ENCODE results near the gene CBARP. TPM values are rescaled to one million over a fixed set of nuclear protein-coding genes. Genes with fewer than 3 reads are reported as not detected.

CBARP gene
- total RNA-seq, 2 donors from 2014 or later = 0.38 to 0.58 TPM

- DNase-seq (no peak), ATAC-seq (replicated peaks in 1 of 2) (peak in 1 of 2 donors; percentile 10)
- Mint-ChIP-seq H3K9me3 (no peaks in the 10 kb centered on the region), H3K27me3 (ENCODE audit: low read depth) (no peaks in the 10 kb centered on the region), H3K4me1 (ENCODE audit: low read depth) (no peaks in the 10 kb centered on the region), H3K27ac (no peak overlapping the region), H3K4me3 (no peak overlapping the region), H3K36me3 (ENCODE audit: insufficient read depth in 2 of 2) (no peaks in the 10 kb centered on the region)
These were observed 5.8 kb downstream of the CBARP start for GRCh38 chr19:1231729-1232637.

DNA sequence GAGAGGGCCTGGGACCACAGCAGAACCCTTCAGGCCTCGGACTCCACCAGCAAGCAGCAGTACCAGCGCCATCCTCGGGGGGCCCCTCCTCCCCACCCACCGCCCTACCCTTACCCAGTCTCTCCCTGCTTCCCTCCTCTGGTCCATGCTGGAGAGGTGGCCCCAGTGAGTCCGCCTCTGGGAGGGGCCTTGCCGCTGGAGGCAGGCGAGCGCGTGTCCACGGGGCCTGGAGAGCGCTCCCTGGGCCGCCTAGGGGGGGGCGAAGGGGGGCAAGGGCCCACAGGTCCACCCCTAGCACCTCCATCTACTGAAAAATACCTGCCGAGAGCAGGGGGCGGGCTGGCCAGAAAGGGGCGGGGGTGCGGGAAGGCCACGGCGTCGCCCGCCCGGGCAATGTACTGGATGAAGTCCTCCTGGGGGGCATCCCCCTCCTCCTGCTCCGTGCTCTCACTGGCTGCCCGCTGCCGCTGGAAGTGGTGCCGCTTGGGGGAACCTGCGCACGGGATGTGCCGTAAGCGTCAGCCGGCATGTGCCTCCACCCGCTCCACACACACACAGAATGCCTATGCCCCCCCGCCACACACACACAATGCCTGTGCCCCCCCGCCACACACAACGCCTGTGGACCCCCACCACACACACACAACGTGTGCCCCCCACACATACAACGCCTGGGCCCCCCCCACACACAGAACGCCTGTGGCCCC is 6.9 kb downstream of the CBARP start:
- Mint-ChIP-seq H3K4me3 (no peak overlapping the region), H3K4me1 (ENCODE audit: low read depth) (no peaks in the 10 kb centered on the region), H3K36me3 (ENCODE audit: insufficient read depth in 2 of 2) (no peaks in the 10 kb centered on the region), H3K9me3 (no peaks in the 10 kb centered on the region), H3K27ac (no peak overlapping the region), H3K27me3 (ENCODE audit: low read depth) (no peaks in the 10 kb centered on the region)
- ATAC-seq (replicated peaks in 1 of 2) (no peak), DNase-seq (no peak)

DNA sequence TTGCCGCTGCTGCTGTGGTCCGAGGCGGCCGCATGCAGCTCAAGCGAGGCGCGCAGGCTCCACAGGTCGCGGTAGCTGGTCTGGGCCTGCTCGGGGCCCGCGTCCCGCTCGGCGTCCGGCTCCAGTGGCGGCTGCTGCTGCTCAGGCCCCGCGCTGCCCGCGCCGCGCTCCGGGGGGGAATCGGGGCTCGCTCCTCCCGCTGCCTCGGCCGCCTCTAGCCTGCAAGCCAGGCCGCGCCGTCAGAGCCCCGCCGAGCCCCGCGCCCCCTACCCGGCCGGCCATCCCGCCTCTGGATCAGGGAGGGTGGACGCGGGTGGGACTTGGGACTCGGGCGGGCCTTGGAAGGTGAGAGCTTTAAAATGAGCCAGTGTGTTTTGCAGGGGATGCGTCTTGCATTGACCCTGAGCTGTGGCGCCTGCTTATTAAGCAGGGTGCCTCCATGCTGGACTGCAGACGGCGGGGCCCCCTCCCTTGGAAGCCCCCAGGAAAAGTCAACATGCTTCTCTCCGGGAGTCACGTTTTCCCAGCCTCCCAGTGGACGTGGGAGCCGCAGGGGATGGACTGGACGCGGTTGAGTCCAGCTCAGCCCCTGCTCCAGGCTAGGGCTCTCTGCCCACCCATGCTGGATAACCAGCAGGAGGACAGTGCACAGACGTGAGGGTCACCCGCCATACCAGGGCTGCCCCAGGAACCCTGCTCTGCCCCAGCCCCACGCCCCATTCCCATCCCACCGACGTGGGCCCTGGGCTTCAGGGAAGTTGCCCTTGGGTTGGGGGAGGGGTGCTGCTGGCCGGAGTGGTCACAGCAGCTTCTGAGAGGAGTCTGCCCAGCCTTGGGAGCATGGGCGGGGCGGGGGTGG is 7.7 kb downstream of the CBARP start:
- no peaks in the 10 kb centered on the region for H3K27me3 Mint-ChIP-seq (ENCODE audit: low read depth)
- DNase-seq = no peak
- no peaks in the 10 kb centered on the region for H3K9me3 Mint-ChIP-seq
- no peaks in the 10 kb centered on the region for H3K36me3 Mint-ChIP-seq (ENCODE audit: insufficient read depth in 2 of 2)
- H3K4me3 Mint-ChIP-seq = no peak overlapping the region
- no peaks in the 10 kb centered on the region for H3K4me1 Mint-ChIP-seq (ENCODE audit: low read depth)
- no peak overlapping the region for H3K27ac Mint-ChIP-seq
- no peak for ATAC-seq (replicated peaks in 1 of 2)

- DNase-seq (no peak), ATAC-seq (replicated peaks in 1 of 2) (no peak)
- no peaks in the 10 kb centered on the region for H3K4me1 Mint-ChIP-seq (ENCODE audit: low read depth)
- H3K4me3 Mint-ChIP-seq = no peak overlapping the region
- no peaks in the 10 kb centered on the region for H3K27me3 Mint-ChIP-seq (ENCODE audit: low read depth)
- no peaks in the 10 kb centered on the region for H3K36me3 Mint-ChIP-seq (ENCODE audit: insufficient read depth in 2 of 2)
- H3K27ac Mint-ChIP-seq = no peak overlapping the region
- H3K9me3 Mint-ChIP-seq = no peaks in the 10 kb centered on the region
These were observed 8.5 kb downstream of the CBARP start for GRCh38 chr19:1229056-1229923.

GRCh38 chr19:1228161-1228957 is 9.4 kb downstream of the CBARP start:
- Mint-ChIP-seq H3K27me3 (ENCODE audit: low read depth) (no peaks in the 10 kb centered on the region), H3K4me1 (ENCODE audit: low read depth) (no peaks in the 10 kb centered on the region), H3K9me3 (no peaks in the 10 kb centered on the region), H3K4me3 (no peak overlapping the region), H3K36me3 (ENCODE audit: insufficient read depth in 2 of 2) (no peaks in the 10 kb centered on the region), H3K27ac (no peak overlapping the region)
- DNase-seq (no peak), ATAC-seq (replicated peaks in 1 of 2) (no peak)

GRCh38 chr19:1227304-1228054 is 10.3 kb downstream of the CBARP start:
- Mint-ChIP-seq H3K36me3 (ENCODE audit: insufficient read depth in 2 of 2) (no peaks in the 10 kb centered on the region), H3K4me3 (no peak overlapping the region), H3K27me3 (ENCODE audit: low read depth) (no peaks in the 10 kb centered on the region), H3K27ac (no peak overlapping the region), H3K9me3 (no peaks in the 10 kb centered on the region), H3K4me1 (ENCODE audit: low read depth) (no peaks in the 10 kb centered on the region)
- ATAC-seq (replicated peaks in 1 of 2) (no peak), DNase-seq (no peak)

- Mint-ChIP-seq H3K4me1 (ENCODE audit: low read depth) (no peaks in the 10 kb centered on the region), H3K36me3 (ENCODE audit: insufficient read depth in 2 of 2) (no peaks in the 10 kb centered on the region)
These were observed 11.1 kb downstream of the CBARP start for GRCh38 chr19:1226522-1227303.

DNA sequence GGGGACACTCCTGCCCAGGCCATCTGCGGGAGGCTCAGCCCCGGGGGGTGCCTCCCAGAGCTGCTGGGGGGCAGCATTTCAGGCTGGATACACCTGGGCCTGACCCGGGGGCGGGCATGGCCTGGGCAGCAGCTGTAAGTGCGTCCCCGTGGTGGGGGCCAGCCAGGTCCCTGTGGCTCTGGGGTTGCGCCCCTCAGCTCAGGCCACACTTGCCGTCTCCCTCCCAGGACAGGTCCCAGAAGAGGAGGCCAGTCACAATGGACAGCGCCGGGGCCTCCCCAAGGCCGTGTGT is 11.6 kb downstream of the CBARP start:
- Mint-ChIP-seq H3K27ac (no peak overlapping the region), H3K4me3 (no peak overlapping the region), H3K27me3 (ENCODE audit: low read depth) (no peaks in the 10 kb centered on the region), H3K9me3 (no peaks in the 10 kb centered on the region), H3K36me3 (ENCODE audit: insufficient read depth in 2 of 2) (no peaks in the 10 kb centered on the region), H3K4me1 (ENCODE audit: low read depth) (no peaks in the 10 kb centered on the region)
- no peak for DNase-seq
- ATAC-seq (replicated peaks in 1 of 2) = no peak

More at GRCh38 chr19:1226522-1227303, 11.1 kb downstream of the CBARP start:
- Mint-ChIP-seq H3K4me3 (no peak overlapping the region), H3K27me3 (ENCODE audit: low read depth) (no peaks in the 10 kb centered on the region), H3K9me3 (no peaks in the 10 kb centered on the region), H3K27ac (no peak overlapping the region)
- DNase-seq (no peak), ATAC-seq (replicated peaks in 1 of 2) (no peak)

DNA sequence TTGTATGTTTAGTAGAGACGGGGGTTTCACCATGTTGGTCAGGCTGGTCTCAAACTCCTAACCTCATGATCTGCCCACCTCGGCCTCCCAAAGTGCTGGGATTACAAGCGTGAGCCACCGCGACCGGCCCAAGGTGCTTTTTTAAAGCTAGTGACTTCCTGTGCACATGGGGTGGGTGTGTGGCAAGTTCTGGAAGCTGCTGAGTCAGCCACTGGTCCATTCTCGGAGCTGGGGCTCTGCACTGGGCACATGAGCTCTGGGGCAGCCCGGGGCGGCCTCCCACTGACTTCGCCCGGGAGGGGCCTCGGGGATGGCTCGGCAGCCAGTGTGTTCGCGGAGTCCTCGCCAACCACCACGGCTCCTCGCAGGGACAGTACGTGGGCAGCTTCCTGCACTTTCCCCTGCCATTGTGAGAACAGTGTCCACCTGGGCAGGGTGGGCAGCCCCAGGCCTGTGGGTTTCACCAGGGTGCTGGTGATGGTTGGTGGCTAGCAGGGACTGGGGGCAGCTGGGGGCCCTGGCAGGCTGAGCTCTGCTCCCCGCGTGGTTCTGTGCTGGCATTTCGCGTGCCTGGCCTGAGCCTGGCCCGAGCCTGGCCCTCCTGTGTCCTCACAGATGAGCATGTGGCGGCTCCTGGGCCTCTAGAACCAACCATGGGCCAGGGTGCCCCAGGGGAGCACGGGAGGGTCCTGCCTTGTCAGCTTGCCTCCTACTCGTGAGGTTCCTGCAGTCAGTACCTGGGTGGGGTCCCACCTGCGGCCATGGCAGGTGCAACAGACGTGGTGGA is 12.2 kb downstream of the CBARP start:
- DNase-seq = no peak
- no peaks in the 10 kb centered on the region for H3K4me1 Mint-ChIP-seq (ENCODE audit: low read depth)
- no peak overlapping the region for H3K27ac Mint-ChIP-seq
- no peak overlapping the region for H3K4me3 Mint-ChIP-seq
- no peaks in the 10 kb centered on the region for H3K27me3 Mint-ChIP-seq (ENCODE audit: low read depth)
- ATAC-seq (replicated peaks in 1 of 2) = no peak
- H3K36me3 Mint-ChIP-seq (ENCODE audit: insufficient read depth in 2 of 2) = no peaks in the 10 kb centered on the region
- no peaks in the 10 kb centered on the region for H3K9me3 Mint-ChIP-seq

DNA sequence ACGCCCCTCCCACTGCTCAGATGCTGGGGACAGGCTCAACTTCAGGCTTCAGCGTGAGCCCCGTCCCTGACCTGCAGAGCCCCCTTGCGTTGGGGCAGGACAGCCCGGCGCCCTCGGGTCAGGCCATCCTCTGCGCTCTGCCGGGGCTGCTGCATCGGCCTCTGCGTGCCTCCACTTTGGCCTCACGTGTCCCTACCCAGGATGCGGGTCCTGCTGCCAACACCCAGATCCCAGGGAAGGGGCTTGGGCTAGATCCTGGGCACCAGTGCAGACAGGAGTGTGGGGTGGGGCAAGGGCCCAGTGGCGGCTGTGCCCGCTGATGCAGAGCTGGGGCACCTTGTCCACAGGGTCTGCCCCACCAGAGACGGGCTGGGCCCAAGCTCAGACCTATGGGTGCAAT is 13.0 kb downstream of the CBARP start:
- no peak for ATAC-seq (replicated peaks in 1 of 2)
- Mint-ChIP-seq H3K27me3 (ENCODE audit: low read depth) (no peaks in the 10 kb centered on the region), H3K27ac (no peak overlapping the region), H3K36me3 (ENCODE audit: insufficient read depth in 2 of 2) (no peaks in the 10 kb centered on the region), H3K4me1 (ENCODE audit: low read depth) (no peaks in the 10 kb centered on the region), H3K9me3 (no peaks in the 10 kb centered on the region), H3K4me3 (no peak overlapping the region)
- DNase-seq = no peak
